Epidermal melanocyte (primary cell): Measurements from ENCODE around the gene ALX3.
"Not testable (repeated sequence)": the region's sequence is repeated elsewhere in the genome, so short reads cannot be mapped to it uniquely, and the experiment has no call there.

Experiments used
- DNase-seq: peaks from one replicate; pipeline ENCODE4 v3.0.0; 2011; ENCODE audit warnings: low spot score; ENCODE audit not compliant: insufficient read length

The ALX3 gene

GRCh38 chr1:110089561-110090275, 19.2 kb upstream of the ALX3 start:
- no peak for DNase-seq

- DNase-seq, result no peak
Measured at GRCh38 chr1:110088739-110089316, 18.4 kb upstream of the ALX3 start.

- DNase-seq, result peak; percentile 82
Measured at GRCh38 chr1:110087812-110088738, 17.6 kb upstream of the ALX3 start.

GRCh38 chr1:110086961-110087360, 16.5 kb upstream of the ALX3 start:
- no peak for DNase-seq

- DNase-seq, result no peak
Measured at GRCh38 chr1:110085671-110086070, 15.2 kb upstream of the ALX3 start.

GRCh38 chr1:110084227-110085078, 14.0 kb upstream of the ALX3 start:
- DNase-seq, result no peak

GRCh38 chr1:110083866-110084226, 13.4 kb upstream of the ALX3 start:
- no peak for DNase-seq

GRCh38 chr1:110083061-110083865, 12.8 kb upstream of the ALX3 start:
- DNase-seq, result no peak

GRCh38 chr1:110082477-110082876, 12.0 kb upstream of the ALX3 start:
- no peak for DNase-seq

- no peak for DNase-seq
Measured at GRCh38 chr1:110081061-110081460, 10.6 kb upstream of the ALX3 start.

GRCh38 chr1:110079995-110080394, 9.5 kb upstream of the ALX3 start:
- not testable (repeated sequence) for DNase-seq

GRCh38 chr1:110076789-110077500, 6.5 kb upstream of the ALX3 start:
- no peak for DNase-seq

- DNase-seq, result no peak
Measured at GRCh38 chr1:110074166-110074565, 3.7 kb upstream of the ALX3 start.

- no peak for DNase-seq
Measured at GRCh38 chr1:110070282-110070669, 196 bp downstream of the ALX3 start.

GRCh38 chr1:110069404-110070281, 829 bp downstream of the ALX3 start:
- DNase-seq, result no peak

- no peak for DNase-seq
Measured at GRCh38 chr1:110068646-110069403, 1.6 kb downstream of the ALX3 start.

- no peak for DNase-seq
Measured at GRCh38 chr1:110067893-110068645, 2.4 kb downstream of the ALX3 start.
